Stimulated activated CD4-positive, alpha-beta T cell treated with anti-CD3 and anti-CD28 coated beads, Interleukin-1b, Interleukin-23, amount 100 ng/mL, for 4 hours (primary cell): ENCODE results near the gene ETNPPL.
A peak's percentile ranks its signal among the peaks of the same experiment; 100 is the strongest.

ENCODE experiments used
- DNase-seq, 2 donors: peaks; one replicate each; pipeline ENCODE4 v3.0.0-alpha.2; 2020; ENCODE audit warnings: low read depth in 2 of 2

The ETNPPL gene

GRCh38 chr4:108762559-108763225, at the start of gene ETNPPL:
Gene ETNPPL, minus strand, starts transcription at chr4:108763053. Its CDS starts 155 bp downstream, at chr4:108762898.
- peak in 1 of 2 donors; percentile 4 for DNase-seq

GRCh38 chr4:108811486-108811885, 48.6 kb upstream of the ETNPPL start:
- no peak for DNase-seq

GRCh38 chr4:108810087-108810486, 47.2 kb upstream of the ETNPPL start:
- DNase-seq, result no peak

DNA sequence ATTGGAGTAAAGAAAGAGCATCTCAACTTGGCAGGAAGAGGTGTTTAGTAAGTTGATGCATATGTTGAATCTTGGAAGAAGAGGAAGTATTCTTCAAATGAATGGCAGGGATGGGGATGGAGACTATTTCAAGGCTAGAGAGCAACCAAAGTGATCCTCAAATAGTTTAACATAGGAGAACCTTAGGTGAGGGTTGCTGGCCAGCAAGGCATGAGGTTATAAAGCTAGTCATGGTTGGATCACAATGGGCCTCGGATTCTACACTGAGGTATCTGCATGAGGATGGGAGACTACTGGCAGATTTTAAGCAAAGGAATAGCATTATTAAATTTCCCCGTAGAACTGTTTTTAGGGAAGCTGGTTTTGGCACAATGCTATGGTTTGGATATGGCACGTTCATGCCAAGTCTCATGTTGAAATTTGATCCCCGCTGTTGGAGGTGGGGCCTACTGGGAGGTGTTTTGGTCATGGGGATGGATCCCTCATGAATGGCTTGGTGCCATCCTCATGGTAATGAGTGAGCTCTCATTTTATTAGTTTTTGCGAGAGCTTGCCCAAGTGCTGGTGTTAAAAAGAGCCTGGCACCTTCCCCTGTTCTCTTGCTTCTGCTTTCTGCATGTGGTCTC, 41.9 kb upstream of the ETNPPL start:
- DNase-seq, result no peak

DNA sequence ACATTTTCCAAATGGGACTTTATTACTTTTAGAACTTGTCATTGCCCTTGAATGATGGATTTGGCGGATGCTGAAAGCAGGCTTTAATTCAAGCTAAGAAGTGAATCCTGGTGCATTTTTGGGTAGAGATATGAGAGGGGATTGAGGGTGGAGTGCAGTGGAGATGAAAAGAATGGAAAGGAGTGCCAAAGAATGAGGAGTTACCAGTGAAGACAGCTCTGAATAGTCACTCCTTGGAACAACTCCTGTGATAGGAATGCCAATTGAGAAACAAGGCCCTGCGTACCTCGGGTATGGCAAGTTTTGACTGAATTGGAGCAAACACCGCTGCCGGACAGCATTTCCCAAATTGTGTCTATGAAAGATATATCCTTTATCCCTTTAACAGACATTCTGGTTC, 36.5 kb upstream of the ETNPPL start:
- DNase-seq, result no peak

GRCh38 chr4:108796173-108796572, 33.3 kb upstream of the ETNPPL start:
- DNase-seq, result no peak

DNA sequence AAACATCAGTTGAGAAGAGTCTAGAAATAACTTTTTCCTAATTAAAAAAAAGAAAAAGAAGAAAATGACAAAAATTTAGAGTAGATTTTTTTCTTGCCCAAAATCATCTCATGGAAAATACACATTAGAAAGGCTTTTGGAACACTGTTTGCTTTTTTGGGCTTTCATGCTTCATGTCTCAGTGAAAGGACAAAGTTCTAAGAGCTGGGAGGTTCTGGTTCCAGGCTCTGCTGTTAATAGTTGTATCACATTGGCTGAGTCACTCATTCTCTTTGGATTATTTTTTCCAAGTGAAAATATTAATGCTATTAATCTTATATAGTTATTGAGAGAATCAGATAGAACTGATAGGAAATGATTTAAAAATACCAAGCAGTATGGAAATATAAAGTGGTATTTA, 32.9 kb upstream of the ETNPPL start:
- DNase-seq, result no peak

- no peak for DNase-seq
Observed at GRCh38 chr4:108794136-108794535, 31.3 kb upstream of the ETNPPL start.

GRCh38 chr4:108793415-108793814, 30.6 kb upstream of the ETNPPL start:
- no peak for DNase-seq

DNA sequence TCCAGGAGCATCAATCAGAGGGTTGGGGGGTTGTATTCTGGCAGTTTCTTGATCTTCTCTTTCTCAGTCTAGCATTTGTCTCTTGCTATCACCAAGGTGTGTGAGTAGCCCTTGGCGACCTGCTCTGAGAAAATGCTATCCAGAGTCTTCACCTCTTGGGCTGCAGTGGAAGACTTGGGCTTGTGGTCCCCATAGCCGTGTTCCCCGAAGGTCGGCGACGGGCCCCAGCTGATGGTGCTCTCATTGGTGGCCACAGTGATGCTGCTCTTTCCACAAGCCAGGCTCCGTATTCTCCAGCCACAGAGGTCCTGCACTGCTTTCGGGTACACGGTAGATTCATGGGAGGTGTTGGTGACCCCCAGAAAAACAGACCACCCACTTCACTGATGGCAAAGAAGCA, 25.9 kb upstream of the ETNPPL start:
- no peak for DNase-seq

- no peak for DNase-seq
Observed at GRCh38 chr4:108787724-108788123, 24.9 kb upstream of the ETNPPL start.

DNA sequence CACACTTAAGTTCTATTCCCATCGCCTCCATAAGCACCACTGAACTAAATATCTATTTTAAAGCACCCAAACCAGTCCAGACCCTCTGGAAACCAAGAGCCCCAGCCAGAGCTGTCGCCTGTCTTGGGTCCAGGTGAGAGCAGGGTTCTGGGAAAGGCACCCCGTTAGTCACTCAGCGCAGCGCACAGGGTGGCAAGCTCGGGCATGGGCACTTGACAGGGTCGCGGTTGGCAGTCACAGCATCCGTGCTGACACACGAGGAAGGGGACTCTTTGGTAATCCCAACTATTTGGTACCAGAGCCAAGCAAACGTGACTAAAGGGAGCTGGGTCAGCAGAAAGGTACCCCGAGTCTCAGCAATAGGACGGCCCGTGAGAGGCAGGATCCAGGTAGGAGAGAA, 24.3 kb upstream of the ETNPPL start:
- no peak for DNase-seq

DNA sequence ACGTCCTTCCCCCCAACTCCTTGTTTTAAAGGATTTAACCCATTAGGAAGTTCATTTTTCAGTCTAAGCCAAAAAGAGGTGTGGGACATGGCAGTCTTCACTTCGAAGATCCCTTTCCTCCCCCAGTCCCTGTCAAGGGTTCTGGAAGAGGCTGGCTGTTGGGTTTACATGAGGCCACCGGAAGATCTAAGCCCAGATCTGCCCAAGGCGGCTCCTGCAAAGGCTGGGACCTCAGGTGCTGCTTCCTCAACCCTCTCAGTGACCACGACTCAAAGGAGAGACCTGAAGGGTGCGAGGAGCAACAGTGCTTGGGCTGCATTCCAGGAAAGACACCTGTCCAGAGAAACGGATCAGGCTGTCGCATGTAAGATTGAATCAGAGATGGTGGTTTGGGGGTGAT, 23.5 kb upstream of the ETNPPL start:
- no peak for DNase-seq

DNA sequence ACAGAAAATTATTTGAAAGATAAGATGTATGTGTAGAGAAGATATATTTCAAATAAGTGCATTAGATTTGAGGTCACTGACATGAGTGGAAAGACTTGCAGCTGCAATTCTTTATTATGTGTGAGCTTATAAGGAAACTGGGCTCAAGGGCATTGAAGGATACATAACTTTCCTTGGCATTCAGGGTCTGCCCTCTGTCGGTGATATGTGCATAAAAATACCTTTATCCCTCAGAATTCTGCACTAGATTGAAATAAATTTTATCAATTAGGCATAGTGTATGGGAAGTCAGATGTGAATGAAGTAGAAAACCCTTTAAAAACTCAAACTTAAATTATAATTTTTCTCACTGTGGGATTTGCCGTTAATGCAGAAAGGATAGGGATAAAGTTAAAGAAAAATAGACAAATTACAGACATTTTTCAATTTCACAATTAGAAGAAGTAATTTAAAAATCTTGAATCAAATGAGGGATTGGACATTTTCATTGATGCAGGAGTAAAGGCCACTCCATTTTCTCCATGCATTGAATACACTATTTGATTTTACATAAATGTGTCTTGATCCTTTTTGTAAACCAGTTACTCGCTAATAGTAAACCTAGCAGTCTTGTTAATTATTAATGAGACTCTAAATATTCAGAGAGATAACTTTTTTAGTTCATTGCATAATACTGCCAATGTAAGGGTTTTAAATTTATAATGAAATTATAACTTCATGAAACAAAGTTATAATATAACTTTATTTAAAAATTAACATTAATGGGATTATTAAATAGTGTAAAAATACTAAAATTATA, 21.0 kb upstream of the ETNPPL start:
- no peak for DNase-seq

DNA sequence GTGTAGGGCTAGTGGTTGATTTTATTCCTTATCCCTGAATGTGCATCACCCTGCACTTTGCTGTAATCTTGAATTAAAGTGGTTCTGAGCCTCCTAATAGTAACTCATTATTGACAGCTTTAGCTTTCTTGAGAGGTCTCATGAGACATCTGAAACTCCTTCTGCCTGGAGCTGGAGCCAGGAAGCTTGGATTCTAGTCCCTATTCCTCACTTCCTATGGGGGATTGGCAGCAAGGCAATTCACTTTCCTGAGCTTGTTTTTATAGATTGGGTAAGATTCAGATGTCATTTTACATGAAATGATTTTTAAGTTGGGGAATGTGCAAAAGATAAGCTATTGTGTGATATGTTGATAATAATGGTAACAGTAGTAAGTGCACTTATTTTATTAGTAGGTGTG, 17.1 kb upstream of the ETNPPL start:
- DNase-seq, result no peak

GRCh38 chr4:108777388-108777787, 14.5 kb upstream of the ETNPPL start:
- no peak for DNase-seq

DNA sequence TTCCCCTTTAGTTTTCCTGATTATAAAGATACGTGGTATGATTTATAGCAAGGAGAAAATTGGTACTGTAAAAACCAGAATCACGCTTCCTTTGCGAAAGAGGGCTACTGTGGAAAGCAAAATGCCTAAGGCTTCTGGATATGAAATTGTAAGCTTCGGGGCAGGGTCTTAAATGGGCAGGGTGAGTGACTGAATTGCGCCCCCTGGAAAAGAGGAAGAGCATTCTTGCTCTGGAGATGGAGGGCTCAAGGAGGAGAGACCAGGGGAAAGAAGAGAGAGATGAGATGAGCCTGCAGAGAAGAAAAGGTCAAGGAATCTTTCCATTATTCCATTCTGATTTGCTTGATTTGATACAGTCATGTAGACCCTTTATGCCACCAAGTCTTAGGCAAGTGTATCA, 13.1 kb upstream of the ETNPPL start:
- DNase-seq, result no peak

DNA sequence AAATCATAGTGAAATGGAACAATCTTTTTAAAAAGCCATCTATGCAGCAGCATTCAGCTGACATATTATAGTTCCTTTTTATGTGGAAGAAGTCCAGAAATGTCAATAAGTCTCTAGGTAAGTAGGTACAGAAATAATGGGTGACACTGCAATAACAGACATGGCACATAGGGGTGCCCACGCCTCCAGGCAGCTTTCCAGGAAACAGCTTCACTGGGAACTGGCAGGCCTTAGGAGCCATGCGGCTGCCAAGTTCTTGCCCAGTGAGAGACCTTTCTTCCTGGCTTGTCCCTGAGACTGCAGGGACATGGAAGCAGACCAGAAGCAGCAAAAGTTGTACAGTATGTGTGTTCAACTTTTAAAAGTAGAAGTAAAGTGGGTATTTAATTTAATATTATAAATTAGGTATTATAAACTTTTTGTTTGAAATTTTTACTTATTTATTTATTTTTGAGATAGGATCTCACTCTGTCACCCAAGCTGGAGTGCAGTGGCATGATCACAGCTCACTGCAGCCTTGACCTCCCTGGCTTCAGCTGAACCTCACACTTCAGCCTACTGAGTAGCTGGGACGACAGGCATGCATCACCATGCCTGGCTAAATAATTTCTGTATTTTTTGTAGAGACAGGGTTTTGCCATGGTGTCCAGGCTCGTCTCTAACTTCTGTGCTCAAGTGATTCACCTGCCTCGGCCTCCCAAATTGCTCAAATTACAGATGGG, 12.1 kb upstream of the ETNPPL start:
- no peak for DNase-seq

GRCh38 chr4:108772402-108772801, 9.5 kb upstream of the ETNPPL start:
- DNase-seq, result no peak

DNA sequence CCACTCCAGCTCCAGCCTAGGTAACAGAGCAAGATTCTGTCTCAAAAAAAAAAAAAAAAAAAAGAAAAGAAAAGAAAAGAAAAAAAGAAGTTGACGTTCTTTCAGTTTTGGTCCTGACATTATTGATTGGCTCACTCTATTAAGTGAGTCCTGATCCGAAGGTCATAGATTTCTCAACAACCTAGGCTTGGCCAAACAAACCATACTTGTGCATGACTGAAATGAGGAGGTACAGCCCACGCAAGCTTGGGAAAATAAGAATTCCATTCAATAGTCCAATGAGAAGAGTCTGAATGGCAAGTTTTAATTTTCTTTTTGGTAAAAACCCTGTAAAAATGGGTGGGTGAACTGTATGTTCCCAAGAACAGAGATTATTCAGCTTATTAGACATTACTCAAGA, 3.2 kb upstream of the ETNPPL start:
- DNase-seq, result no peak

GRCh38 chr4:108763986-108764385, 1.1 kb upstream of the ETNPPL start:
- no peak for DNase-seq

DNA sequence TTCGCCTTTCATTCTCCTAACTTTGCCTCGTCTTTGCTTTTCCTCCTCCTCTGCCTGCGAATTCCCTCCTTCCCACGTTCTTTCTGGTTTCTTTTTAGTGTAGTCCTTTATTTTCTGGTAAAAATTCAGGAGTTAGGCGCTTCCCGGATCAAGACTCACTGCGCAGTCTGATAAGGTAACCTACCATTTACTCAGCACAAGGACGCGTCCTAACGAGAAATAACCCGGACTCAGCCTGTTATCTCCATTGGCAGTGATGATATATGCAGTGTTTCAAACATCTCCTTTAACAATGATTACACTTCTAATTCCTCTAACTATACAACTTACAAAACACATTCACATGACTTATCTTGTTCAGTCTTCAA, 357 bp upstream of the ETNPPL start:
- no peak for DNase-seq
